Neural progenitor cell (in vitro differentiated cells): ENCODE results near the gene MBP. TPM values are rescaled to one million over a fixed set of nuclear protein-coding genes. Genes with fewer than 3 reads are reported as not detected.

Source experiments
- DNase-seq: peaks from one replicate; pipeline ENCODE4 v3.0.0-alpha.2; 2016; ENCODE audit warnings: low spot score
- H2AFZ ChIP-seq: fragments of 200-600 bp; sonication (generic); replicated peaks from 2 replicates; pipeline ENCODE4 v1.6.1; 2016; ENCODE audit warnings: antibody characterized with exemption
- H3F3A ChIP-seq: fragments of 200-600 bp; sonication (generic); 2 replicates; pipeline ENCODE4 v1.6.1; 2016; ENCODE audit warnings: antibody characterized with exemption, low read depth
- H3K27ac ChIP-seq: fragments of 200-600 bp; sonication (generic); 2 replicates; pipeline ENCODE4 v1.5.1; 2016; ENCODE audit warnings: mild to moderate bottlenecking
- H3K27me3 ChIP-seq: fragments of 200-600 bp; sonication (generic); 2 replicates; pipeline ENCODE4 v1.6.1; 2016; ENCODE audit warnings: mild to moderate bottlenecking, moderate library complexity
- H3K36me3 ChIP-seq: fragments of 200-600 bp; sonication (generic); 2 replicates; pipeline ENCODE4 v1.5.1; 2016
- H3K4me1 ChIP-seq: fragments of 200-600 bp; sonication (generic); 2 replicates; pipeline ENCODE4 v1.6.1; 2016; ENCODE audit warnings: mixed run types
- H3K4me2 ChIP-seq: fragments of 200-600 bp; sonication (generic); 2 replicates; pipeline ENCODE4 v1.6.1; 2016
- H3K4me3 ChIP-seq: fragments of 200-600 bp; sonication (generic); 2 replicates; pipeline ENCODE4 v1.5.1; 2016
- H3K79me2 ChIP-seq: fragments of 200-600 bp; sonication (generic); 2 replicates; pipeline ENCODE4 v1.6.1; 2016; ENCODE audit warnings: low read depth
- H3K9ac ChIP-seq: fragments of 200-600 bp; sonication (generic); 2 replicates; pipeline ENCODE4 v1.6.1; 2016
- H3K9me3 ChIP-seq: fragments of 200-600 bp; sonication (generic); 2 replicates; pipeline ENCODE4 v1.5.1; 2016; ENCODE audit warnings: low read depth
- H4K20me1 ChIP-seq: fragments of 200-600 bp; sonication (generic); 2 replicates; pipeline ENCODE4 v1.6.1; 2016; ENCODE audit warnings: low read depth
- H3K27ac Mint-ChIP-seq: 3 replicates; pipeline ENCODE4 v1.8.0; 2021; ENCODE audit warnings: mixed read lengths
- H3K27me3 Mint-ChIP-seq: 2 replicates; pipeline ENCODE4 v1.8.0; 2022; ENCODE audit warnings: low read depth, mild to moderate bottlenecking, inconsistent platforms, moderate library complexity, mixed read lengths; ENCODE audit not compliant: insufficient read depth
- H3K36me3 Mint-ChIP-seq: 3 replicates; pipeline ENCODE4 v1.8.0; 2021; ENCODE audit warnings: mixed read lengths
- H3K4me1 Mint-ChIP-seq: 3 replicates; pipeline ENCODE4 v1.8.0; 2021; ENCODE audit warnings: mixed read lengths
- H3K4me3 Mint-ChIP-seq: 3 replicates; pipeline ENCODE4 v1.8.0; 2021; ENCODE audit warnings: mild to moderate bottlenecking, moderate library complexity, mixed read lengths
- H3K9me3 Mint-ChIP-seq: 3 replicates; pipeline ENCODE4 v1.8.0; 2020; ENCODE audit warnings: mixed read lengths
- CTCF ChIP-seq: fragments of 200-600 bp; sonication (generic); IDR thresholded peaks from 2 replicates; pipeline ENCODE4 v1.5.1; 2017; ENCODE audit warnings: antibody characterized with exemption, mild to moderate bottlenecking
- EZH2 ChIP-seq: fragments of 200-600 bp; sonication (generic); IDR thresholded peaks from 2 replicates; pipeline ENCODE4 v1.6.1; 2017; ENCODE audit warnings: antibody characterized with exemption, mild to moderate bottlenecking, moderate library complexity
- EZH2phosphoT487 ChIP-seq: fragments of 200-600 bp; sonication (generic); IDR thresholded peaks from 2 replicates; pipeline ENCODE4 v1.6.1; 2017; ENCODE audit warnings: antibody characterized with exemption
- total RNA-seq: library from RNA; depleted of rRNA; stranded (reverse); fragments of >200 nt; gene quantifications from 2 replicates; pipeline ENCODE4 v1.2.3, GENCODE V29; 2015; ENCODE audit warnings: low replicate concordance

Gene MBP
- total RNA-seq, 1 donor from 2014 or later: 0.64 TPM

DNA sequence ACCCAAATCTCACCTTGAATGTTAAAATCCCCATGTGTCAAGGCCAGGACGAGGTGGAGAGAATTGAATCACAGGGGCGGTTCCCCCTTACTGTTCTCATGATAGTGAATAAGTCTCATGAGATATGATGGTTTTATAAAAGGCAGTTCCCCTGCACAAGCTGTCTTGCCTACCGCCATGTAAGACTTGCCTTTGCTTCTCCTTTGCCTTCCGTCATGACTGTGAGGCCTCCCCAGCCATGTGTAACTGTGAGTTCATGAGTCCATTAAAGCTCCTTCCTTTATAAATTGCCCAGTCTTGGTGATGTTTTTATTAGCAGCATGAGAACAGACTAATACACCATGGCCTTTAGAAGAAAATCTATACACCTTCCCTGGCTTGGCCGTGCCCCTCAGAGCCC lies 7.4 kb upstream of the MBP start:
- no peak for DNase-seq
- Histone ChIP-seq H3K27me3 (peaks cover 7% of the 10 kb centered on the region), H3K4me1 (no peaks in the 10 kb centered on the region), H3K36me3 (no peaks in the 10 kb centered on the region), H3F3A (no peaks in the 10 kb centered on the region), H3K9ac (no peak overlapping the region), H3K4me3 (no peak overlapping the region), H3K79me2 (no peaks in the 10 kb centered on the region), H4K20me1 (no peaks in the 10 kb centered on the region), H3K27ac (no peak overlapping the region), H3K9me3 (no peaks in the 10 kb centered on the region), H3K4me2 (no peak overlapping the region), H2AFZ (no peak overlapping the region)
- H3K4me1 Mint-ChIP-seq: no peaks in the 10 kb centered on the region
- H3K36me3 Mint-ChIP-seq: peaks cover 5% of the 10 kb centered on the region
- H3K4me3 Mint-ChIP-seq: no peak overlapping the region
- H3K27ac Mint-ChIP-seq: no peak overlapping the region
- peaks cover 40% of the 10 kb centered on the region for H3K9me3 Mint-ChIP-seq
- peaks cover 19% of the 10 kb centered on the region for H3K27me3 Mint-ChIP-seq
- TF ChIP-seq EZH2phosphoT487: no peak
- no peak for TF ChIP-seq CTCF
- TF ChIP-seq EZH2: no peak

GRCh38 chr18:77139619-77140018 lies 7.0 kb upstream of the MBP start:
- H4K20me1 ChIP-seq: no peaks in the 10 kb centered on the region
- TF ChIP-seq EZH2phosphoT487 (no peak), EZH2 (no peak), CTCF (no peak)
- Mint-ChIP-seq H3K9me3 (peaks cover 36% of the 10 kb centered on the region), H3K27me3 (peaks cover 21% of the 10 kb centered on the region), H3K36me3 (peaks cover 5% of the 10 kb centered on the region), H3K27ac (no peak overlapping the region), H3K4me1 (no peaks in the 10 kb centered on the region), H3K4me3 (no peak overlapping the region)
- H3K27me3 ChIP-seq: peaks cover 11% of the 10 kb centered on the region
- H2AFZ ChIP-seq: no peak overlapping the region
- no peak overlapping the region for H3K27ac ChIP-seq
- H3K4me2 ChIP-seq: no peak overlapping the region
- no peaks in the 10 kb centered on the region for H3F3A ChIP-seq
- no peaks in the 10 kb centered on the region for H3K9me3 ChIP-seq
- H3K4me3 ChIP-seq: no peak overlapping the region
- no peaks in the 10 kb centered on the region for H3K36me3 ChIP-seq
- no peak for DNase-seq
- H3K79me2 ChIP-seq: no peaks in the 10 kb centered on the region
- H3K9ac ChIP-seq: no peak overlapping the region
- no peaks in the 10 kb centered on the region for H3K4me1 ChIP-seq

GRCh38 chr18:77138270-77138669 lies 5.7 kb upstream of the MBP start:
- peaks cover 4% of the 10 kb centered on the region for H4K20me1 ChIP-seq
- peaks cover 32% of the 10 kb centered on the region for H3K27me3 Mint-ChIP-seq
- no peaks in the 10 kb centered on the region for H3K9me3 ChIP-seq
- H3K4me1 ChIP-seq: peaks cover under 1% of the 10 kb centered on the region
- H3K36me3 Mint-ChIP-seq: peaks cover 2% of the 10 kb centered on the region
- no peak overlapping the region for H3K4me3 ChIP-seq
- H3K36me3 ChIP-seq: no peaks in the 10 kb centered on the region
- H3K4me2 ChIP-seq: no peak overlapping the region
- no peaks in the 10 kb centered on the region for H3K79me2 ChIP-seq
- H3K27ac ChIP-seq: no peak overlapping the region
- TF ChIP-seq EZH2phosphoT487: no peak
- no peak for TF ChIP-seq CTCF
- TF ChIP-seq EZH2: no peak
- no peak for DNase-seq
- H3F3A ChIP-seq: peaks cover 11% of the 10 kb centered on the region
- H3K27ac Mint-ChIP-seq: no peak overlapping the region
- no peak overlapping the region for H3K9ac ChIP-seq
- no peak overlapping the region for H3K4me3 Mint-ChIP-seq
- peaks cover 25% of the 10 kb centered on the region for H3K9me3 Mint-ChIP-seq
- H2AFZ ChIP-seq: no peak overlapping the region
- peaks cover 24% of the 10 kb centered on the region for H3K27me3 ChIP-seq
- H3K4me1 Mint-ChIP-seq: no peaks in the 10 kb centered on the region
